Mammary epithelial cell (primary cell): Measurements from ENCODE around the gene MOB3C.

ENCODE experiments used
- CTCF ChIP-seq, 2 donors: IDR thresholded peaks in 1 of 2; conservative IDR thresholded peaks in 1 of 2; 2 replicates each; pipeline ENCODE4 v1.5.1; 2011 to 2012; ENCODE audit warnings: inconsistent platforms in 2 of 2, low read length in 2 of 2, mild to moderate bottlenecking in 2 of 2, control low read depth in 1 of 2, low read depth in 1 of 2; ENCODE audit not compliant: insufficient read depth in 1 of 2; ENCODE audit errors: extremely low read depth in 1 of 2
- EZH2 ChIP-seq: IDR thresholded peaks from 2 replicates; pipeline ENCODE4 v1.6.1; 2012; ENCODE audit warnings: low read length, inconsistent platforms, borderline replicate concordance

- no peak for TF ChIP-seq CTCF (conservative IDR thresholded peaks at IDR 0.05 in 1 of 2, IDR thresholded peaks at IDR 0.05 in 1 of 2; ENCODE audit: extremely low read depth in 1 of 2, insufficient read depth in 1 of 2, low read depth in 1 of 2, low read length in 2 of 2)
- no peak for TF ChIP-seq EZH2
These were observed 40.0 kb downstream of the MOB3C start for GRCh38 chr1:46576596-46576995.
